ENCODE results near the gene PLEKHJ1.
"Not testable (repeated sequence)": the region's sequence is repeated elsewhere in the genome, so short reads cannot be mapped to it uniquely, and the experiment has no call there.

The PLEKHJ1 gene

GRCh38 chr19:2236314-2237050, at the start of gene PLEKHJ1, which contains the start of gene SF3A2:
TSS of gene PLEKHJ1 (minus strand) at chr19:2236329. CDS start at chr19:2236248, 81 bp downstream.
TSS of gene SF3A2 (plus strand) at chr19:2236824. CDS start at chr19:2243419, 6,595 bp downstream.
- peak within 1 kb of the TSS; percentile 74 for H3K4me3 ChIP-seq (ENCODE audit: low read length)
- peak; percentile 89 for TF ChIP-seq CTCF (conservative IDR thresholded peaks at IDR 0.05; ENCODE audit: low read depth, low read length)
- peak; percentile 83 for DNase-seq (ENCODE audit: low read depth)

GRCh38 chr19:2283835-2284507, 47.8 kb upstream of the PLEKHJ1 start:
- DNase-seq (ENCODE audit: low read depth): no peak
- no peak overlapping the region for H3K4me3 ChIP-seq (ENCODE audit: low read length)
- TF ChIP-seq CTCF (conservative IDR thresholded peaks at IDR 0.05; ENCODE audit: low read depth, low read length): no peak

GRCh38 chr19:2282862-2283237, 46.7 kb upstream of the PLEKHJ1 start:
- no peak overlapping the region for H3K4me3 ChIP-seq (ENCODE audit: low read length)
- TF ChIP-seq CTCF (conservative IDR thresholded peaks at IDR 0.05; ENCODE audit: low read depth, low read length): no peak

GRCh38 chr19:2282062-2282861, 46.1 kb upstream of the PLEKHJ1 start, which contains the start of gene PEAK3:
TSS of gene PEAK3 (minus strand) at chr19:2282175. CDS start at chr19:2280931, 1,244 bp downstream.
- no peak within 1 kb of the TSS for H3K4me3 ChIP-seq (ENCODE audit: low read length)
- DNase-seq (ENCODE audit: low read depth): no peak
- no peak for TF ChIP-seq CTCF (conservative IDR thresholded peaks at IDR 0.05; ENCODE audit: low read depth, low read length)

More at GRCh38 chr19:2282862-2283237, 46.7 kb upstream of the PLEKHJ1 start:
- no peak for DNase-seq (ENCODE audit: low read depth)

GRCh38 chr19:2281265-2282061, 45.3 kb upstream of the PLEKHJ1 start:
- DNase-seq (ENCODE audit: low read depth); H3K4me3 ChIP-seq (ENCODE audit: low read length): not testable (repeated sequence)

GRCh38 chr19:2280633-2281264, 44.6 kb upstream of the PLEKHJ1 start:
- no peak for DNase-seq (ENCODE audit: low read depth)
- no peak overlapping the region for H3K4me3 ChIP-seq (ENCODE audit: low read length)
- no peak for TF ChIP-seq CTCF (conservative IDR thresholded peaks at IDR 0.05; ENCODE audit: low read depth, low read length)
